Stimulated activated naive CD8-positive, alpha-beta T cell treated with anti-CD3 and anti-CD28 coated beads, Interleukin-15, Interleukin-2, amounts not matched to agents 100 U/mL and 50 U/mL, for 24 hours (primary cell): ENCODE measurements around the gene ERMAP.
"Not testable (repeated sequence)": the region's sequence is repeated elsewhere in the genome, so short reads cannot be mapped to it uniquely, and the experiment has no call there.

ENCODE experiments used
- ATAC-seq: fragments of 150-1000 bp; cut with Tn5 transposase; one replicate; pipeline ENCODE4 v1.10.0; 2021
- DNase-seq: peaks from one replicate; pipeline ENCODE4 v3.0.0; 2021

Gene ERMAP

GRCh38 chr1:42845193-42845592 is 28.3 kb downstream of the ERMAP start:
- no peak for DNase-seq
- ATAC-seq = no peak

GRCh38 chr1:42845866-42846256 is 28.9 kb downstream of the ERMAP start:
- ATAC-seq = peak; percentile 3
- peak; percentile 17 for DNase-seq

- ATAC-seq (peak; percentile 97), DNase-seq (peak; percentile 85)
Measured at GRCh38 chr1:42846257-42847110, 29.6 kb downstream of the ERMAP start, which contains the start of gene ZNF691. Gene ZNF691 (plus strand): TSS chr1:42846613. CDS start chr1:42849659, 3,046 bp downstream.

- DNase-seq = no peak
Measured at GRCh38 chr1:42847111-42847595, 30.2 kb downstream of the ERMAP start.

GRCh38 chr1:42847721-42848460 is 31.0 kb downstream of the ERMAP start:
- DNase-seq (peak; percentile 22), ATAC-seq (peak; percentile 12)

More at GRCh38 chr1:42847111-42847595, 30.2 kb downstream of the ERMAP start:
- no peak for ATAC-seq

GRCh38 chr1:42848823-42849537 is 32.1 kb downstream of the ERMAP start:
- no peak for ATAC-seq

GRCh38 chr1:42849944-42850343 is 33.0 kb downstream of the ERMAP start:
- no peak for ATAC-seq
- no peak for DNase-seq

More at GRCh38 chr1:42848823-42849537, 32.1 kb downstream of the ERMAP start:
- DNase-seq = no peak

- DNase-seq = no peak
- no peak for ATAC-seq
Measured at GRCh38 chr1:42851420-42851819, 34.5 kb downstream of the ERMAP start.

GRCh38 chr1:42851960-42852607 is 35.2 kb downstream of the ERMAP start:
- no peak for ATAC-seq
- DNase-seq = no peak

GRCh38 chr1:42852608-42852980 is 35.7 kb downstream of the ERMAP start:
- DNase-seq (no peak), ATAC-seq (no peak)

- DNase-seq (no peak), ATAC-seq (no peak)
Measured at GRCh38 chr1:42853116-42853884, 36.4 kb downstream of the ERMAP start.

GRCh38 chr1:42856554-42856953 is 39.6 kb downstream of the ERMAP start:
- not testable (repeated sequence) for ATAC-seq, DNase-seq

- ATAC-seq, DNase-seq: not testable (repeated sequence)
Measured at GRCh38 chr1:42859366-42859765, 42.4 kb downstream of the ERMAP start.

- no peak for DNase-seq
- no peak for ATAC-seq
Measured at GRCh38 chr1:42860339-42861013, 43.6 kb downstream of the ERMAP start.

GRCh38 chr1:42861014-42861399 is 44.1 kb downstream of the ERMAP start:
- ATAC-seq (no peak), DNase-seq (no peak)

- ATAC-seq = no peak
- DNase-seq = no peak
Measured at GRCh38 chr1:42866549-42866948, 49.6 kb downstream of the ERMAP start.

GRCh38 chr1:42868466-42868865 is 51.5 kb downstream of the ERMAP start:
- DNase-seq, ATAC-seq: not testable (repeated sequence)

- not testable (repeated sequence) for ATAC-seq, DNase-seq
Measured at GRCh38 chr1:42869254-42869653, 52.3 kb downstream of the ERMAP start.

- not testable (repeated sequence) for DNase-seq, ATAC-seq
Measured at GRCh38 chr1:42869751-42870150, 52.8 kb downstream of the ERMAP start.

- ATAC-seq, DNase-seq: not testable (repeated sequence)
Measured at GRCh38 chr1:42873108-42873507, 56.2 kb downstream of the ERMAP start.
